AG09319 (cell line): Measurements from ENCODE around the gene SLC39A11.

ENCODE experiments used
- DNase-seq: peaks from one replicate; pipeline ENCODE4 v3.0.0-alpha.2; 2010; ENCODE audit warnings: low read depth; ENCODE audit errors: extremely low read depth
- CTCF ChIP-seq: IDR thresholded peaks from 2 replicates; pipeline ENCODE4 v1.5.1; 2011; ENCODE audit warnings: low read depth, mild to moderate bottlenecking, inconsistent platforms, low read length, moderate library complexity

The SLC39A11 gene

GRCh38 chr17:72717676-72718075, 374.8 kb downstream of the SLC39A11 start:
- no peak for DNase-seq
- no peak for TF ChIP-seq CTCF

GRCh38 chr17:72717276-72717675, 375.2 kb downstream of the SLC39A11 start:
- no peak for TF ChIP-seq CTCF
- no peak for DNase-seq

GRCh38 chr17:72715906-72716572, 376.4 kb downstream of the SLC39A11 start:
- TF ChIP-seq CTCF = no peak
- DNase-seq = peak; percentile 68

- no peak for TF ChIP-seq CTCF
- DNase-seq = no peak
Observed at GRCh38 chr17:72714357-72714966, 378.0 kb downstream of the SLC39A11 start.

- TF ChIP-seq CTCF = no peak
Observed at GRCh38 chr17:72713701-72714100, 378.8 kb downstream of the SLC39A11 start.

GRCh38 chr17:72711521-72712310, 380.8 kb downstream of the SLC39A11 start:
- TF ChIP-seq CTCF = no peak
- DNase-seq = no peak

More at GRCh38 chr17:72713701-72714100, 378.8 kb downstream of the SLC39A11 start:
- no peak for DNase-seq

- no peak for TF ChIP-seq CTCF
Observed at GRCh38 chr17:72710834-72711233, 381.7 kb downstream of the SLC39A11 start.

More at GRCh38 chr17:72710834-72711233, 381.7 kb downstream of the SLC39A11 start:
- DNase-seq = no peak
